K562 (cell line): Measurements from ENCODE around the gene USF2. TPM values are rescaled to one million over a fixed set of nuclear protein-coding genes. Genes with fewer than 3 reads are reported as not detected.

Experiments used
- ATAC-seq: fragments of 200-7000 bp; cut with Tn5 transposase; 3 replicates; pipeline ENCODE4 v1.9.1; 2020; ENCODE audit warnings: moderate library complexity
- BruUV-seq: library from RNA; stranded (reverse); fragments of 400-500 nt; replicated peaks from 2 replicates; lab custom pipeline; 2021; lab: Mats Ljungman, UMichigan
- CTCF ChIA-PET: fragments of 300-600 bp; formaldehyde crosslinking; extraction: SDS; loops from one replicate; lab custom pipeline; 2021; ENCODE audit warnings: low intra/inter-chr PET ratio; lab: Yijun Ruan, JAX
- POLR2A ChIA-PET: fragments of 300-600, 350-650 bp; sonication (Branson Sonifier 250); formaldehyde crosslinking; extraction: SDS; loops from one replicate; lab custom pipeline; 2021; ENCODE audit warnings: antibody characterized with exemption, inconsistent platforms; lab: Yijun Ruan, JAX
- DNase-seq, 4 experiments: peaks; one replicate each; pipeline versions ENCODE4 v3.0.0 to v3.0.0-alpha.2; 2011 to 2018; ENCODE audit warnings: low spot score in 3 of 4, mixed read lengths in 3 of 4; ENCODE audit errors: extremely low read depth in 1 of 4
- FAIRE-seq: peaks from 2 replicates; lab custom pipeline; 2011; peaks lifted over from hg19 to GRCh38; lab: Jason Lieb, UNC
- H2AFZ ChIP-seq: 2 replicates; pipeline ENCODE4 v1.6.0; 2011; ENCODE audit warnings: low read depth, low read length, control low read depth, inconsistent platforms
- H3K27ac ChIP-seq: fragments of 200-600 bp; 3 replicates; pipeline ENCODE4 v1.8.0; 2011; ENCODE audit warnings: low read depth, mild to moderate bottlenecking, control low read depth, inconsistent platforms, low read length, moderate library complexity, mixed read lengths; ENCODE audit errors: extremely low read depth
- H3K27me3 ChIP-seq, 2 experiments: fragments of 300-600 bp in 1 of 2; 2 replicates in 1 of 2; 3 replicates in 1 of 2; pipeline versions ENCODE4 v1.6.0 to v1.8.0; 2011; ENCODE audit warnings: inconsistent platforms in 2 of 2, low read length in 2 of 2, mild to moderate bottlenecking in 1 of 2, mixed read lengths in 1 of 2, moderate library complexity in 1 of 2; ENCODE audit not compliant: control insufficient read depth in 2 of 2, insufficient read depth in 2 of 2
- H3K36me3 ChIP-seq: fragments of 300-600 bp; 3 replicates; pipeline ENCODE4 v1.8.0; 2011; ENCODE audit warnings: mild to moderate bottlenecking, low read length, inconsistent platforms; ENCODE audit not compliant: control insufficient read depth, insufficient read depth
- H3K4me1 ChIP-seq, 2 experiments: fragments of 200-600 bp in 1 of 2; replicated peaks in 1 of 2; 2 replicates in 1 of 2; 3 replicates in 1 of 2; pipeline versions ENCODE4 v1.5.1 to v1.8.0; 2011; ENCODE audit warnings: inconsistent platforms in 2 of 2, low read length in 2 of 2, mild to moderate bottlenecking in 1 of 2, mixed read lengths in 1 of 2, moderate library complexity in 1 of 2; ENCODE audit not compliant: control insufficient read depth in 2 of 2, insufficient read depth in 2 of 2
- H3K4me2 ChIP-seq: 2 replicates; pipeline ENCODE4 v1.6.1; 2011; ENCODE audit warnings: low read length, control low read depth, inconsistent platforms, mixed read lengths; ENCODE audit not compliant: insufficient read depth
- H3K4me3 ChIP-seq: fragments of 200-600 bp; sonication (generic), shearing (Covaris generic); 2 replicates; pipeline ENCODE4 v1.5.1; 2016; ENCODE audit warnings: control low read depth, inconsistent platforms
- H3K79me2 ChIP-seq: fragments of 200-600 bp; 3 replicates; pipeline ENCODE4 v1.8.0; 2011; ENCODE audit warnings: low read length, inconsistent platforms; ENCODE audit not compliant: control insufficient read depth, insufficient read depth
- H3K9ac ChIP-seq, 2 experiments: 2 replicates each; pipeline versions ENCODE4 v1.6.0 to v1.6.1; 2011; ENCODE audit warnings: low read depth in 2 of 2, low read length in 2 of 2, control low read depth in 1 of 2, inconsistent platforms in 1 of 2, mild to moderate bottlenecking in 1 of 2, mixed read lengths in 1 of 2; ENCODE audit not compliant: insufficient read depth in 1 of 2
- H3K9me1 ChIP-seq: one replicate; pipeline ENCODE4 v1.6.0; 2011; ENCODE audit warnings: inconsistent platforms, mild to moderate bottlenecking, low read length, moderate library complexity; ENCODE audit not compliant: control insufficient read depth, insufficient read depth
- H3K9me3 ChIP-seq: replicated peaks from 2 replicates; pipeline ENCODE4 v1.5.1; 2011; ENCODE audit warnings: low read depth, low read length, inconsistent platforms; ENCODE audit not compliant: control insufficient read depth, insufficient read depth
- H4K20me1 ChIP-seq: replicated peaks from 2 replicates; pipeline ENCODE4 v1.6.1; 2011; ENCODE audit warnings: low read length, inconsistent platforms, mixed read lengths; ENCODE audit not compliant: control insufficient read depth, insufficient read depth
- E2F3 ChIP-seq: fragments of 250-450 bp; sonication (Bioruptor Pico); IDR thresholded peaks from 2 replicates; pipeline ENCODE4 v1.4.0; 2020; ENCODE audit warnings: mild to moderate bottlenecking
- HEY1 ChIP-seq: fragments of 250-450 bp; sonication (Bioruptor Pico); IDR thresholded peaks from 2 replicates; pipeline ENCODE4 v1.5.0; 2020; ENCODE audit warnings: mild to moderate bottlenecking, moderate library complexity, borderline replicate concordance
- MEIS2 ChIP-seq: fragments of 450-650 bp; IDR thresholded peaks from 2 replicates; pipeline ENCODE4 v1.6.1; 2014; ENCODE audit warnings: mild to moderate bottlenecking; ENCODE audit not compliant: partially characterized antibody
- NR3C1 ChIP-seq: sonication (generic); formaldehyde crosslinking; IDR thresholded peaks from 2 replicates; pipeline ENCODE4 v1.8.1; 2022; ENCODE audit warnings: missing genetic modification reagents
- RBM25 ChIP-seq: fragments of 200-400 bp; formaldehyde crosslinking; IDR thresholded peaks from 2 replicates; pipeline ENCODE4 v1.6.1; 2018; ENCODE audit warnings: low read length, low read depth, moderate library complexity; ENCODE audit not compliant: severe bottlenecking
- SMAD3 ChIP-seq: fragments of 450-650 bp; formaldehyde crosslinking; conservative IDR thresholded peaks from 2 replicates; pipeline ENCODE4 v1.4.0; 2020; ENCODE audit warnings: mild to moderate bottlenecking
- ZNF584 ChIP-seq: fragments of 200-800 bp; sonication (Bioruptor generic); IDR thresholded peaks from 2 replicates; pipeline ENCODE4 v1.6.1; 2016; ENCODE audit warnings: low read depth, mild to moderate bottlenecking, missing genetic modification characterization, missing compliant biosample characterization
- WGBS: fragments of 100-300 bp; shearing (Covaris generic); methylation state at CpG from one replicate; pipeline ENCODE4 v1.1.6; 2016; ENCODE audit warnings: low coverage, mixed read lengths; ENCODE audit not compliant: insufficient coverage; ENCODE audit errors: missing lambda C conversion rate; 5-methylcytosine and 5-hydroxymethylcytosine counted together
- in situ Hi-C: fragments of 300-500 bp; cut with MboI; formaldehyde crosslinking; loops from 4 replicates; pipeline ENCODE4 v1.15.0; 2018; ENCODE audit warnings: inconsistent platforms, mixed read lengths
- intact Hi-C: fragments of 100-400 bp; cut with micrococcal nuclease; formaldehyde crosslinking; loops from 2 replicates; pipeline ENCODE4 v1.14.2; 2022
- polyA plus RNA-seq, 8 experiments: library from polyadenylated mRNA; depleted of rRNA in 4 of 8; stranded (reverse) in 5 of 8; unstranded in 3 of 8; fragments of >200 nt; fragmentation: Nextera tagmentation in 2 of 8; fragmentation: Illumina TruSeq in 1 of 8; extraction: Ambion mirVana in 2 of 8; extraction: Trizol in 1 of 8; gene quantifications; 2 replicates each; pipeline versions ENCODE4 v1.2.1 to v1.2.3, GENCODE V29; 2011 to 2014; ENCODE audit warnings: inconsistent platforms in 1 of 8, missing spikeins in 1 of 8
- total RNA-seq, 7 experiments: library from RNA; depleted of rRNA in 6 of 7; stranded (reverse); fragments of >200 nt in 6 of 7; fragmentation: Illumina TruSeq in 2 of 7; extraction: Trizol in 2 of 7; gene quantifications; 2 replicates each; pipeline versions ENCODE4 v1.2.1 to v1.2.3, GENCODE V29; 2011 to 2021; ENCODE audit warnings: low replicate concordance in 1 of 7
- TF ChIP-seq, protein P1 (sequence below): fragments of 450-650 bp; IDR thresholded peaks from 2 replicates; pipeline ENCODE4 v1.7.1; 2018; ENCODE audit warnings: mild to moderate bottlenecking, low read depth; ENCODE audit not compliant: partially characterized antibody
- TF ChIP-seq, protein P2 (sequence below): fragments of 450-650 bp; formaldehyde crosslinking; IDR thresholded peaks from 2 replicates; pipeline ENCODE4 v1.4.0; 2020; ENCODE audit warnings: mild to moderate bottlenecking, moderate library complexity
- TF ChIP-seq, protein P3 (sequence below): fragments of 250-450 bp; sonication (Bioruptor Pico); IDR thresholded peaks from 2 replicates; pipeline ENCODE4 v1.4.0; 2020; ENCODE audit warnings: mild to moderate bottlenecking, moderate library complexity, borderline replicate concordance

USF2 gene
- total and polyA plus RNA-seq, 9 of the 15 experiments (the other 6 are each of a cell fraction or from before 2014, with no cell fraction given) = 0.27 to 93.7 (median 58.4) TPM

DNA sequence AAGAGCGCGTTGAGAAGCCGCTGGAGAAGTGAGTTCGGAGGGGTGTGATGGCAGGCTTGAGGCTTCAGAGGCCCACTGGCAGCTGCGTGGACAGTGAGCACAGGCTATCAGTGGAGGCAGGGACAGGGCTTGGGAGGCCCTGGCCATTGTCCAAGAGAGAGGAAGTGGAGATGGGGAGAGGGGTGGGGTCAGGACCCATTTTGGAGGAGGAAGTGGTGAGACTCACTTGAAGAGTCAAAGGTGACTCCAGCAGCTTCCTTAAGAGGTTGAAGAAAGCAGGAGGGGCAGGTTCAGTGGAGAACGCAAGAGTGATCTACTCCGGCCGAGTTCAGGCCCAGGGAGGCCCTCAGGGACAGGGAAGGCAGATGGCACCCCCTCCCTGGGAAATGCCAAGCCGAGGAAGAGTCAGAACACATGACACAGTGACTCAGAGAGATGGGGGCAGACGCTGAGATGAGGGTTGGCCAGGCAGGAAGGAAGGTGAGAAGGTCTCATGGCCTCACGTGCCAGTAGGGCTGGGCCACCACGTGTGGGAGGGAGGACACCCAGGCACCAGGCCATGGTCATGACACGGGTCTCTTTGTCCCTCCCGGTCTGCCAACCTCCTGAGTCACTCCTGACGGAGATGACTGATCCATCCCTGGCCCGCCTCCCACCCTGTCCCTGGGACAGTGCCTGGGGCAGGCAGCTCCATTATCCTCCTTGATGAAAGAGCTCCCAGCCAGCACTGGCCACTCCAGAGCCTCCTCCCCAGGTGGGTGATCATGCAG lies 50.1 kb downstream of the USF2 start (continued):
- TF ChIP-seq ZNF584 (CRISPR knock-in tag) = peak; percentile 74; the same call in 1 of the 2 replicates
- no peak for TF ChIP-seq RBM25

DNA sequence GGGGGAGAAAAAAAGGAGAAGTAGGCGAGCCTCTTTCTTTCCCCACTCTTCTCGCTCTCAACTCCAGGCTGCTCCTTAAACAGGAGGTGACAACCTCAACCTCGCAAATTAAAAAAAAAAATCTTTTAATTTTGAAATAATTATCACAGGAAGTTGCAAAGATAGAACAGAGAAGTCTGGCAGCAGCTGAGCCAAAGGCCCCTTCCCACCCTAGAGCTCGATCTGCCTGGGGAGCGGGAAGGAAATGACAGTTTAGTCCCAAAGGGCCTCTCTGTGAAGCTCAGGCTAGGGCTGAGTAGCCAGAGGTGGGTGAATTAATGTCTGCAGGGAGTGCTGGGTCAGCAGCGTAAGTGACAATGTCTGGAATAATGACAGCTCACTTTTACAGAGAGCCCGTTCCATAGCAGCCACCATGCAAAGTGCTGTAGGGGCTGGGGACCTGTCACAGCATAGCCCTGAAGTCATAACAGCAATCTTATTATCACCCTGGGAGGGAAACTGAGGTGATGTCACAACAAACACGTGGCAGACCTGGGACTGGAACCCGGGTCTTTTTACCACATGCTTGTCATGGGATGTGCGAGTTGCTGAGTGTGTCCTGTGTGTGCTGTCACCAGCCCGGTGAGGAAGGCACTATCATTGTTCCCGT lies 51.4 kb downstream of the USF2 start:
- in situ Hi-C loops (no loop called here), intact Hi-C loops (no loop called here)
- FAIRE-seq = no peak
- Histone ChIP-seq H3K9me3 (peaks cover 3% of the 10 kb centered on the region; the same call in 1 of the 2 replicates), H2AFZ (peak overlapping the region; percentile 52), H3K4me3 (no peak overlapping the region), H3K27ac (no peak overlapping the region; the same call in 2 of the 3 replicates), H3K9ac (peak overlapping the region in 1 of 2 experiments; percentile 8; a peak in 1 of 4 replicates), H3K4me2 (no peak overlapping the region), H3K9me1 (no peaks in the 10 kb centered on the region), H4K20me1 (no peaks in the 10 kb centered on the region), H3K79me2 (no peaks in the 10 kb centered on the region), H3K27me3 (no peaks in the 10 kb centered on the region), H3K36me3 (no peaks in the 10 kb centered on the region; the same call in 2 of the 3 replicates), H3K4me1 (peaks cover 37% of the 10 kb centered on the region in 2 experiments)
- peak in 1 of 4 experiments; percentile 5 for DNase-seq
- POLR2A ChIA-PET = interaction anchor here (0.5 to 1.4 kb wide), 6 partner anchors 8 to 68 kb away, joined by 3 to 5 read pairs (median 4); no protein-coding TSS in a partner anchor
- TF ChIP-seq, protein P1, sequence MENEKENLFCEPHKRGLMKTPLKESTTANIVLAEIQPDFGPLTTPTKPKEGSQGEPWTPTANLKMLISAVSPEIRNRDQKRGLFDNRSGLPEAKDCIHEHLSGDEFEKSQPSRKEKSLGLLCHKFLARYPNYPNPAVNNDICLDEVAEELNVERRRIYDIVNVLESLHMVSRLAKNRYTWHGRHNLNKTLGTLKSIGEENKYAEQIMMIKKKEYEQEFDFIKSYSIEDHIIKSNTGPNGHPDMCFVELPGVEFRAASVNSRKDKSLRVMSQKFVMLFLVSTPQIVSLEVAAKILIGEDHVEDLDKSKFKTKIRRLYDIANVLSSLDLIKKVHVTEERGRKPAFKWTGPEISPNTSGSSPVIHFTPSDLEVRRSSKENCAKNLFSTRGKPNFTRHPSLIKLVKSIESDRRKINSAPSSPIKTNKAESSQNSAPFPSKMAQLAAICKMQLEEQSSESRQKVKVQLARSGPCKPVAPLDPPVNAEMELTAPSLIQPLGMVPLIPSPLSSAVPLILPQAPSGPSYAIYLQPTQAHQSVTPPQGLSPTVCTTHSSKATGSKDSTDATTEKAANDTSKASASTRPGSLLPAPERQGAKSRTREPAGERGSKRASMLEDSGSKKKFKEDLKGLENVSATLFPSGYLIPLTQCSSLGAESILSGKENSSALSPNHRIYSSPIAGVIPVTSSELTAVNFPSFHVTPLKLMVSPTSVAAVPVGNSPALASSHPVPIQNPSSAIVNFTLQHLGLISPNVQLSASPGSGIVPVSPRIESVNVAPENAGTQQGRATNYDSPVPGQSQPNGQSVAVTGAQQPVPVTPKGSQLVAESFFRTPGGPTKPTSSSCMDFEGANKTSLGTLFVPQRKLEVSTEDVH = no peak
- no peak for TF ChIP-seq SMAD3 (CRISPR knock-in tag)
- TF ChIP-seq NR3C1 (CRISPR knock-in tag) = no peak
- TF ChIP-seq HEY1 (CRISPR knock-in tag) = no peak
- TF ChIP-seq MEIS2 = no peak
- TF ChIP-seq, protein P2, sequence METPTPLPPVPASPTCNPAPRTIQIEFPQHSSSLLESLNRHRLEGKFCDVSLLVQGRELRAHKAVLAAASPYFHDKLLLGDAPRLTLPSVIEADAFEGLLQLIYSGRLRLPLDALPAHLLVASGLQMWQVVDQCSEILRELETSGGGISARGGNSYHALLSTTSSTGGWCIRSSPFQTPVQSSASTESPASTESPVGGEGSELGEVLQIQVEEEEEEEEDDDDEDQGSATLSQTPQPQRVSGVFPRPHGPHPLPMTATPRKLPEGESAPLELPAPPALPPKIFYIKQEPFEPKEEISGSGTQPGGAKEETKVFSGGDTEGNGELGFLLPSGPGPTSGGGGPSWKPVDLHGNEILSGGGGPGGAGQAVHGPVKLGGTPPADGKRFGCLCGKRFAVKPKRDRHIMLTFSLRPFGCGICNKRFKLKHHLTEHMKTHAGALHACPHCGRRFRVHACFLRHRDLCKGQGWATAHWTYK (CRISPR knock-in tag) = no peak
- no peak for TF ChIP-seq E2F3
- TF ChIP-seq, protein P3, sequence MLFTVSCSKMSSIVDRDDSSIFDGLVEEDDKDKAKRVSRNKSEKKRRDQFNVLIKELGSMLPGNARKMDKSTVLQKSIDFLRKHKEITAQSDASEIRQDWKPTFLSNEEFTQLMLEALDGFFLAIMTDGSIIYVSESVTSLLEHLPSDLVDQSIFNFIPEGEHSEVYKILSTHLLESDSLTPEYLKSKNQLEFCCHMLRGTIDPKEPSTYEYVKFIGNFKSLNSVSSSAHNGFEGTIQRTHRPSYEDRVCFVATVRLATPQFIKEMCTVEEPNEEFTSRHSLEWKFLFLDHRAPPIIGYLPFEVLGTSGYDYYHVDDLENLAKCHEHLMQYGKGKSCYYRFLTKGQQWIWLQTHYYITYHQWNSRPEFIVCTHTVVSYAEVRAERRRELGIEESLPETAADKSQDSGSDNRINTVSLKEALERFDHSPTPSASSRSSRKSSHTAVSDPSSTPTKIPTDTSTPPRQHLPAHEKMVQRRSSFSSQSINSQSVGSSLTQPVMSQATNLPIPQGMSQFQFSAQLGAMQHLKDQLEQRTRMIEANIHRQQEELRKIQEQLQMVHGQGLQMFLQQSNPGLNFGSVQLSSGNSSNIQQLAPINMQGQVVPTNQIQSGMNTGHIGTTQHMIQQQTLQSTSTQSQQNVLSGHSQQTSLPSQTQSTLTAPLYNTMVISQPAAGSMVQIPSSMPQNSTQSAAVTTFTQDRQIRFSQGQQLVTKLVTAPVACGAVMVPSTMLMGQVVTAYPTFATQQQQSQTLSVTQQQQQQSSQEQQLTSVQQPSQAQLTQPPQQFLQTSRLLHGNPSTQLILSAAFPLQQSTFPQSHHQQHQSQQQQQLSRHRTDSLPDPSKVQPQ (CRISPR knock-in tag) = no peak
- ATAC-seq = no peak
- no TSS peak for BruUV-seq
- CTCF ChIA-PET = no interaction called here
- 80% methylated on average over 11 of the region's 12 CpGs for WGBS
